ENCODE data around the gene COMMD8.
A peak's percentile ranks its signal among the peaks of the same experiment; 100 is the strongest.
"Not testable (repeated sequence)": the region's sequence is repeated elsewhere in the genome, so short reads cannot be mapped to it uniquely, and the experiment has no call there.

Gene COMMD8
- 18.5 to 24.0 reads per million in 2 donors for total RNA-seq

DNA sequence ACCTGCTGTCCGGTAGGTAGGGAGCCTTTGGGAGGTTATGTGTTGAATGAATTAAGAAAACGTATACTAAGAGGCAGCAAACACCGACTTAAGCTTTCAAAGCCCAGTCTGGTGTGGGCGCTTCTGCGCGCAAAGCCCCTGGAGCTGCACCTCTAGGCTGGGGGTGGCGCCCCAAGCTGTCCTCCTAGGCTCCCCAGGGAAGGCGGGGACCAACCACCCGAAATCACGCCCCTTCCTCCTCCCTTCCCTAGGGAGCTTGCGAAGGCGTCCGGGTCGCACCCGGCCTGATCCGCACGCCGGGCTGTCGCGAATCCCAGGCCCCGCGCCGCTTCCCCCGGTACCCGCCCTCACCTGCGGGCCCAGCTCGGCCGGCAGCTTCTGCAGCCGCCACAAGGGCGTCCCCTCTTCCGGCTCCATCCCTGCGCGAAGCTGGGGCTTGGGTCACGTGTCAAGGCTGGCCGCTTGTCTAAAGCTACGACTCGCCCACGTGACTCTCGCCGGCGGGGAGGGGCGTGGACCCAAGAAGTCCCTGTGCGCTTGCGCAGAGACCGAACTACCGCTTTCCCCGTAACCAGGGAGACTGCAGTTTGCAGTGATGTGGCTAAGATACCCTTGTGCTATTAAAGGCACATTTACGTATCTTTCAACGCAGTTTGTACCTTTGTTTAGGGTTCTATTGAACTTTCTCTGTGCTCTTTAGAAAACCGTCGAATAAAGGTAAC is at the start of gene COMMD8:
Gene COMMD8, minus strand, starts transcription at position 468 of the 722 bp plus-strand sequence. Its CDS starts 51 bp downstream, at position 417.
- DNase-seq: peak; percentile 88

DNA sequence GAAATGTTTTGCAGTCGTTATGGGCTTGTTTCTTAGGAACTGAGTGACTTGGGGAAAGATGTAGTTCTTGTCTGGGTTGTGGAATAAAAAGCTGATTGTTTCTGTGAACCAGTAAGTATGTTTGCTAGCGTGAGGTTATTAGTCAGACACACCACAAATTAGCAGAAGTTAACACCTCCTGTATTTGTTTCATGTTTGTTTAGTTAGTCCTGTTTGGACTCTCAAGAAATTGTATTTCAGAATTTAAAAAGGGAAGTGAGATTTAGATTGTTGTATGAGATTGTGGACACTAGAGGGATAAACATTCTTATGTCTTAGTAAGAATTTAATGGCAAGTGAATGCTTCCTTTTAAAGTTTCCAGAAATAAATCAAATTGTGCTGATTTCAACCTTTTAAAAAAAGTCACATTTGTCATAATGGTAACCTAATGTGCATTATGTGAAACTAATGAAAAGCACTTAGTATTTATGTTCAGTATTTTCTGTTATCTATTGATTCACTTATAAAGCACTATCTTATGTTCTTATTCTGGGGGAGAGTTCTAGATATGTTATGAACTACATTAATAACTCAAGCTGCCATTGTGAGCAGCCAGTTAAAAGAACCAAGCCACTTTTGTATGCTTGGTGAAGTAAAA is 47.1 kb upstream of the COMMD8 start:
- no peak for DNase-seq

DNA sequence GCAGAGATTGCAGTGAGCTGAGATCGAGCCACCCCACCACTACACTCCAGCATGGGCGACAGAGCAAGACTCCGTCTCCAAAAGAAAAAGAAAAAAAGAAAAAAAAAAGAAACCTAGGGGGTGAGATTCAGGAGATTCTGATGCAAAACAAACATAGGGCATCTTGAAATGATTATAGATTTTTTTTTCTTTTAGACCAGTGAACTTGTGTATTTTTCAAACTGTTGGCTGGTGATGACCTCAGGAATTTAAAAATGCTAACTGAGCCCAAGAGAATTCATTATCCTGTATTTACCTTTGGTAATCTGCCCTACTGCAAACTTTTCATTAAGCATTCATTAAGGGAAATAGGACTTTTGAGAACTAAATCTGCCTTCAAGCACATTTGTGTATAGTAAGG is 42.2 kb upstream of the COMMD8 start:
- no peak for DNase-seq

- no peak for DNase-seq
These were observed 41.6 kb upstream of the COMMD8 start for GRCh38 chr4:47505147-47505546.

GRCh38 chr4:47500776-47501175 is 37.3 kb upstream of the COMMD8 start:
- DNase-seq: no peak

DNA sequence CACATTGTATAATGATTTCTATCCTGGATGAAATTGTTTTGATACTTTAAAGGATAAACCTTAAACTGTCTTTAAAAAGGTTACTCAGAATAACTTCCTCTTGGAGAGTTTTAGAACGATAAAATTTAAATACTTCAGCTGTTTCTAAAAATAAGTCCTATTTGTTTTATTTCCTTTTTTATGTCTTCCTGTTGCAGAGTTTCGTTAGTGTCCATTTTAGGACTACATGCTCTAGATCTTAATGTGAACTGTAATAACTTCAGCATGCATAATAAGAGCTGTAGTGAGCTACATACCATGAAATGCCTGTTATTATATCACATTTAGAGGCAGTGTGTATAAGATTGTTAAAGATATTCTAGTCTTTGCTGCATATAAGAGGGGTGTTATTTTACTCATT is 36.2 kb upstream of the COMMD8 start:
- no peak for DNase-seq

DNA sequence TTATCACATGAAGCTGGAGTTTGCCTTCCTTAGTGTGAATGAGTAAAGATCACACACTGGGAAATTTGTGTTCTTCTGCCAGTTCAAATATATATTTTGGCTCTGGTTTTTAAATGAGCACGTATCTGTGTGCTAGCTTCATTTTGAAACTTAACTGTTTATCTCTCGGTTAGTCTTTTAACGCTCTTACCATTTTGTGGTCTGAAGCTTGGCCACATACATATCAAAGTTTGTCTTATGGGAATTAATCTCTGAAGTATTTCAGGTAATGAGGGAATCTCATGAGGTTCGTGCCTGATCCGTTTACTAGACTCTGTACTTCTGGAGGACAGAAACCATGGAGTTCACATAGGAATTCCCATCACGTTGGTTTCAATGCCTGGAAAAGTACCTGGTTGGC is 35.4 kb upstream of the COMMD8 start:
- no peak for DNase-seq

- no peak for DNase-seq
These were observed 30.6 kb upstream of the COMMD8 start for GRCh38 chr4:47494124-47494430.

DNA sequence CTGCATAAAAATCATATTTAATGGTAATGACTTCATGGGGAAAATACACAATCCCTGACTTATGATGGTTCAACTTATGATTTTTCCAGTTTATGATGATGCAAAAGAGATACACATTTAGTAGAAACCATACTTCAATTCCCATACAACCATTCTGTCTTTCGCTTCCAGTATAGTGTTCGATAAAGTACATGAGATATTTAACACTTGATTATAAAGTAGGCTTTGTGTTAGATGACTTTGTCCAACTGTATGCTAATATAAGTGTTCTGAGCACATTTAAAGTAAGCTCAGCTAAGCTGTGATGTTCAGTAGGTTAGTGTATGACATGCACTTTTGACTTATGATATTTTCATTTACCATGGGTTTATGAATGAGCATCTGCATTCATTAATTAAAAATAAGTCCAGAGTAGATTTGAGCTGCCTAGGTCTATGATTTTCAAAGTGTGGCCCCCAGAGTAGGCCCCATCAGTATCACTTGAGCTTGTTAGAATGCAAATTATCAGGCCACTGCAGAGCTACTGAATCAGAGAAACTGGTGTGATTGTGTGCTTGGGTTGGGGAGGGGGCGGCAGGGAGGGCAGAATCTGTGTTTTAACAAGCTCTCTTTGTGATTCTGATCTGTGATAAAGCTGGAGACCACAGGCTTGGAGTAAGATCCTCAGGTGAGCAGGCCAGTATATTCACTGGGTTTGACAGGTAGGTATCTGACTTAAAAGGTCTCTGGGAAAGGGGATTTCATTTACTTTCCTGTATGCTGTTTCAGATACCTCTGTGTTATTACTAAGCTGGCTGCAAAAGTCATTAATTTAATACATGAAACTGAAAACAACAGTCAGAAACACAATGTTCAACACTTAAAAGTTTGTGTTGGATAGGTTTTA is 30.0 kb upstream of the COMMD8 start:
- no peak for DNase-seq

DNA sequence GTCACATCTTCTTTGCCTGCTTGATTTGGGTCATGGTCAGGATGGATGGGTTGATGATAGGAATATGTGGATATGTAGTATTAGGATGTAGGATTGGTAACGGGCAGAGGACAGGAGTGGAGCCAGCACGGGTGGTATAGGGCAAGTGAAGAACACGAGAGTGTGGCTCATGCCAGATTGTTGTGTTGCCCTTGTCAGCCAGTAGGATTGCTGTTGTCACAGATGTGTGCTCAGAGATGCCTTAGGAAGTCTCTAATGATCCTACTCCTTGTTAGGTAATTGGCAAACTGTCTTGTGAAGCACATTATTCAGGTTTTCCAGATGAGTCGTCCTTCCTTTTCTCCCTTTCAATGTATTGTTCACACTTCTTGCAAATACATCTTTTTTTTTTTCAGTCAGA is 27.0 kb upstream of the COMMD8 start:
- DNase-seq: no peak

DNA sequence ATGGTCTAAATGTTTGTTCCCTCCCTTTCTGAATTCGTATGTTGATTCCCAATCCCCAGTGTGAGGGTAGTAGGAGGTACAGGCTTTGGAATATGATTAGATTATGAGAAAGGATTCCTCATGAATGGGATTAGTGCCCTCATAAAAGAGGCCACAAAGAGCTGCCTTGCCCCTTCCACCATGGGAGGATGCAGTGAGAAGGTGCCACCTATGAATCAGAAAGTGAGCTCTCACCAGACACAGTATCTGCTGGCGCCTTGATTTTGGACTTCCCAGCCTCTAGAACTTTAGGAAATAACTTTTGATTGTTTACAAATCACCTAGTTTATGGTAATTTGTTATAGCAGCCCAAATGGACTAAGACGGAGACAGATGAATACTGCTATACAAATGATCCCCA is 25.2 kb upstream of the COMMD8 start:
- DNase-seq: no peak

- DNase-seq: not testable (repeated sequence)
These were observed 23.2 kb upstream of the COMMD8 start for GRCh38 chr4:47486727-47487126.

- no peak for DNase-seq
These were observed 22.8 kb upstream of the COMMD8 start for GRCh38 chr4:47486231-47486673.

DNA sequence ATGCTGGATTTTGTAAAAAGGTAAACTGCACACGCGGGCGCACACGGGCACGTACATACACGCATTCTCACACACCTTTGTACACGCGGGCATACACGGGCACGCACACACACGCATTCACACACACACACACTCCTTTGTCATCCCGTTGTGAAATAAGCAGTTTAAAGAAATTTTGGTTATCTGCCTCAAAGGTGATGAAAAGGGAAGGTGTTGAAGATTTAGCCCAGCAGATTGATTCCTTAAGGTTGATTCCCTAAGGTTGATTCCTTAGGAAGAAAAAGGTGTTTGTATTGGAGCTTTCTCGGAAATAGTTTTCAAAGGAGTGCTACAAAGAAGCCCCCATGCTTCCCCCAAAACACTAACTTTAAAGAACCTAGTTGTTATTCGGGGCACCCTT is 22.3 kb upstream of the COMMD8 start:
- no peak for DNase-seq

GRCh38 chr4:47485047-47485692 is 21.7 kb upstream of the COMMD8 start, which contains the start of gene ATP10D:
Gene ATP10D, plus strand, starts transcription at chr4:47485275. Its CDS starts 27,266 bp downstream, at chr4:47512541.
- peak; percentile 62 for DNase-seq

DNA sequence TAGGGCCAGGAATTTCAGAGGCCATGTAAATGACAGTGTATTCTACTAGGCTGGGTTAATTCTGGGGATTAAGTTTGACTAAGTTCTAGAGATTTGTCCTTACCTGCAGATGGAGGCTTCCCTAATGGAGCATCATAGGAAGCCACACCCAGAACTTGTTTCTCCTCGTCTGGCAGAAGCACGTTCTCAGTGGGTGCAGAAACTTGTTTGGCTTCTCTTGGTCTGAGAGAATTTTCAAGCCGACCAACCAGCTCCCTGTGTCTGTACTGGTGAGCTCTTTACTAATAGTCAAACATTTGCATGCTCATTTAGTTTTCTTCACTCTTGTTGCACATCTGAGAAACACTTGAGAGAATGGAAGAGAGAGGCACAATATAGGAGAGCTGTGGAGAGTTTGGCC is 20.7 kb upstream of the COMMD8 start:
- DNase-seq: no peak

GRCh38 chr4:47483745-47484144 is 20.2 kb upstream of the COMMD8 start:
- DNase-seq: no peak

GRCh38 chr4:47482326-47482725 is 18.8 kb upstream of the COMMD8 start:
- no peak for DNase-seq

DNA sequence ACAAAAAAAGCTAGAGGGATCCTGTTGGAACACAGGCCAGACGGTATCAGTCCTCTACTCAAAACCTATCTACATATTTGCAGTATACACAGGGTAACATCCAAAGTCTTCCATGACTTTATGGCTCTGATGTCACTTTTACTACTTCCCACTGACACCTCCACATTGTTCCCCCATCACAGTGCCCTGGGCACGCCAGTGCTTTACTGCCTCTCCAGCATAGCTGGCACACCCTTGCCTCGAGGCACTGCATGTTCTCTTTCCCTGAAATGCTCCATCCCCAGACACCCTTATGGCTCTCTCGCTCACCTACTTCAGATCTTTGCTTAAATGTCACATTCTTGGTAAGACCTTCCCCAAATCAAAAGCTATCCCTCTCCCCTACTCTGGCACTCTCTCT is 15.3 kb upstream of the COMMD8 start:
- no peak for DNase-seq

DNA sequence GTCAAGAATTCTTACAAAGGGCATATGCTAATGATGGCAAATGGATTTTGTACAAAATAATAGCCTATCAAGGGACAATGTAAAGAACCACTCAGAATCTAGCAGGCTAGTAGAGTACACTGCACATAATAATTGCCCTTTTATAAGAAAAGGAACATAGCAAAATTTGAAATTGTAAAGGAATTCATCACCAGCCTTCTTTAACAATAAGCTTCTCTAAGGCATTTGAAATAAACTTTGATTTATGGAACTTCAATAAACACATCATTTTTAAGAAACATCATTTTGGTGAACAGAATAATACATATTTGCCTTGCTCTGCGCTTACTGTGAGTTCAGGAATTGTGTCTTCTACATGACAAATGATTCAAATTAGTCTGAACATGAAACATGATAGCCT is 11.9 kb upstream of the COMMD8 start:
- no peak for DNase-seq

GRCh38 chr4:47474799-47475198 is 11.3 kb upstream of the COMMD8 start:
- DNase-seq: no peak

DNA sequence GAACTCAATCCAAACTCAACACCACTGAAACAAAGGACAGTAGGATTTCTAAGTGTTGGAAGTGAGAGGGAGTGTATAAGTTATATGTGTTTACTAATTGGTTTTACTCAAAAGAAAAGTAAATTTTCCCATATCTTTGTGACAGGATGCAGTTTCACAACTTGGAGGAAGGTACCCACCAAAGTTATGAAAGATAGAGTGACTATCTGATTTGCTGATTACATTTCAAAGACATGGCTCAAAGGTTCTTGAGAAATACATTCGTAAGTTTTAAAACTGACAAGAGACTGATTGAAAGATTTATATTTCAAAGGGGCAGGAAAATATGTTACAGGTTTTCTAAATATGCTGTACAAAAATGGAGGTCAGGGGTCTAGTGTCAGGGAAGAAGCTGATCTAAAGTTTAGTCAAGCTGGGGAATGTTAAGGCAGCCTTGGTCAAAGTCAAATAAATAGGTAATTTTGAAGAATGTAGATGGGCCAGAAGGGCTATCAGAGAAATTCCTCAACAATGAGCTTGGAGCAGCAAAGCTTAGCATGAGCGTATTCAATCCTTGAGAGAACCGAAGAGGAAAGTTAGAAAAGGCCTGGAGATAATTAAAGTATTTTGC is 9.7 kb upstream of the COMMD8 start:
- no peak for DNase-seq

GRCh38 chr4:47471591-47471990 is 8.1 kb upstream of the COMMD8 start:
- no peak for DNase-seq

Measured in activated gamma-delta T cell (primary cell).